ENCODE results near the gene MED10.

- TF ChIP-seq, protein P1, sequence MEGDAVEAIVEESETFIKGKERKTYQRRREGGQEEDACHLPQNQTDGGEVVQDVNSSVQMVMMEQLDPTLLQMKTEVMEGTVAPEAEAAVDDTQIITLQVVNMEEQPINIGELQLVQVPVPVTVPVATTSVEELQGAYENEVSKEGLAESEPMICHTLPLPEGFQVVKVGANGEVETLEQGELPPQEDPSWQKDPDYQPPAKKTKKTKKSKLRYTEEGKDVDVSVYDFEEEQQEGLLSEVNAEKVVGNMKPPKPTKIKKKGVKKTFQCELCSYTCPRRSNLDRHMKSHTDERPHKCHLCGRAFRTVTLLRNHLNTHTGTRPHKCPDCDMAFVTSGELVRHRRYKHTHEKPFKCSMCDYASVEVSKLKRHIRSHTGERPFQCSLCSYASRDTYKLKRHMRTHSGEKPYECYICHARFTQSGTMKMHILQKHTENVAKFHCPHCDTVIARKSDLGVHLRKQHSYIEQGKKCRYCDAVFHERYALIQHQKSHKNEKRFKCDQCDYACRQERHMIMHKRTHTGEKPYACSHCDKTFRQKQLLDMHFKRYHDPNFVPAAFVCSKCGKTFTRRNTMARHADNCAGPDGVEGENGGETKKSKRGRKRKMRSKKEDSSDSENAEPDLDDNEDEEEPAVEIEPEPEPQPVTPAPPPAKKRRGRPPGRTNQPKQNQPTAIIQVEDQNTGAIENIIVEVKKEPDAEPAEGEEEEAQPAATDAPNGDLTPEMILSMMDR (IDR thresholded peaks at IDR 0.05): no peak
- no peak for TF ChIP-seq POLR2A (IDR thresholded peaks at IDR 0.05)
Measured at GRCh38 chr5:6361101-6361500, 17.2 kb downstream of the MED10 start.
